Keratinocyte (primary cell): ENCODE measurements around the gene RDH13. TPM values are rescaled to one million over a fixed set of nuclear protein-coding genes. Genes with fewer than 3 reads are reported as not detected.

ENCODE experiments used
- DNase-seq: peaks from one replicate; pipeline ENCODE4 v3.0.0-alpha.2; 2011; ENCODE audit warnings: low read depth, missing footprints, low spot score
- FAIRE-seq: peaks from 2 replicates; lab custom pipeline; 2011; peaks lifted over from hg19 to GRCh38; lab: Jason Lieb, UNC
- H2AFZ ChIP-seq: 2 replicates; pipeline ENCODE4 v1.6.0; 2012; ENCODE audit warnings: low read length, control low read depth, inconsistent platforms; ENCODE audit not compliant: control insufficient read depth
- H3K27ac ChIP-seq: 2 replicates; pipeline ENCODE4 v1.5.1; 2011; ENCODE audit warnings: low read length; ENCODE audit not compliant: control insufficient read depth, insufficient read depth
- H3K27me3 ChIP-seq: 3 replicates; pipeline ENCODE4 v1.6.0; 2011; ENCODE audit warnings: low read length; ENCODE audit not compliant: control insufficient read depth, insufficient read depth; ENCODE audit errors: extremely low read depth
- H3K36me3 ChIP-seq, 2 experiments: 2 replicates in 1 of 2; 3 replicates in 1 of 2; pipeline ENCODE4 v1.5.1; 2011; ENCODE audit warnings: low read length in 2 of 2, mild to moderate bottlenecking in 1 of 2; ENCODE audit not compliant: control insufficient read depth in 2 of 2, insufficient read depth in 2 of 2; ENCODE audit errors: extremely low read depth in 1 of 2
- H3K4me1 ChIP-seq: 3 replicates; pipeline ENCODE4 v1.5.1; 2011; ENCODE audit warnings: low read length; ENCODE audit not compliant: control insufficient read depth, insufficient read depth; ENCODE audit errors: extremely low read depth
- H3K4me2 ChIP-seq: 3 replicates; pipeline ENCODE4 v1.6.0; 2011; ENCODE audit warnings: low read depth, low read length; ENCODE audit not compliant: control insufficient read depth, insufficient read depth; ENCODE audit errors: extremely low read depth
- H3K4me3 ChIP-seq, 3 experiments: fragments of 200-600 bp in 1 of 3; sonication (generic) in 1 of 3; 2 replicates in 2 of 3; 3 replicates in 1 of 3; pipeline ENCODE4 v1.5.1; 2011 to 2016; ENCODE audit warnings: low read length in 3 of 3, mild to moderate bottlenecking in 3 of 3, control low read depth in 2 of 3, inconsistent platforms in 1 of 3, low read depth in 1 of 3, mixed read lengths in 1 of 3, mixed run types in 1 of 3, moderate library complexity in 1 of 3; ENCODE audit not compliant: control insufficient read depth in 2 of 3, insufficient read depth in 2 of 3; ENCODE audit errors: extremely low read depth in 1 of 3
- H3K79me2 ChIP-seq: 2 replicates; pipeline ENCODE4 v1.6.0; 2012; ENCODE audit warnings: low read length; ENCODE audit not compliant: control insufficient read depth, insufficient read depth
- H3K9ac ChIP-seq: 3 replicates; pipeline ENCODE4 v1.6.0; 2011; ENCODE audit warnings: low read length; ENCODE audit not compliant: control insufficient read depth, insufficient read depth; ENCODE audit errors: extremely low read depth
- H3K9me1 ChIP-seq: 3 replicates; pipeline ENCODE4 v1.6.0; 2011; ENCODE audit warnings: low read length; ENCODE audit not compliant: control insufficient read depth, insufficient read depth; ENCODE audit errors: extremely low read depth
- H3K9me3 ChIP-seq: 2 replicates; pipeline ENCODE4 v1.5.1; 2012; ENCODE audit warnings: low read depth, low read length; ENCODE audit not compliant: control insufficient read depth
- H4K20me1 ChIP-seq: 3 replicates; pipeline ENCODE4 v1.6.0; 2011; ENCODE audit warnings: low read length; ENCODE audit not compliant: control insufficient read depth, insufficient read depth; ENCODE audit errors: extremely low read depth
- EZH2 ChIP-seq: IDR thresholded peaks from one replicate; pipeline ENCODE4 v1.6.1; 2012; ENCODE audit warnings: inconsistent platforms, mild to moderate bottlenecking, low read length, moderate library complexity
- dilution Hi-C: fragments of 300-500 bp; cut with MboI; formaldehyde crosslinking; loops from one replicate; pipeline ENCODE4 v1.7.0; 2020; ENCODE audit warnings: low sequenced_read_pairs; ENCODE audit not compliant: extremely low pct_ligation_motif_present
- polyA plus RNA-seq, 5 experiments: library from polyadenylated mRNA; depleted of rRNA in 3 of 5; stranded (reverse) in 3 of 5; stranded (forward) in 1 of 5; unstranded in 1 of 5; fragments of >200 nt; gene quantifications; 1 replicate in 1 of 5; 2 replicates in 3 of 5; 3 replicates in 1 of 5; pipeline versions ENCODE4 v1.2.1 to v1.2.3, GENCODE V29; 2011 to 2012; ENCODE audit warnings: missing spikeins in 2 of 5, low read depth in 1 of 5, low replicate concordance in 1 of 5
- TF ChIP-seq, protein P1 (sequence below), 3 experiments: IDR thresholded peaks in 1 of 3; conservative IDR thresholded peaks in 1 of 3; optimal IDR thresholded peaks in 1 of 3; 2 replicates in 2 of 3; 3 replicates in 1 of 3; pipeline versions ENCODE3 to v1.5.1; 2011; ENCODE audit warnings: low read length in 3 of 3, mild to moderate bottlenecking in 3 of 3, moderate library complexity in 2 of 3, control low read depth in 1 of 3, inconsistent platforms in 1 of 3; ENCODE audit not compliant: insufficient read depth in 2 of 3; ENCODE audit errors: extremely low read depth in 1 of 3

RDH13 gene
- polyA plus RNA-seq, 1 donor (not counting 4 experiments of a cell fraction or from before 2014, with no cell fraction given), result 10.6 TPM

DNA sequence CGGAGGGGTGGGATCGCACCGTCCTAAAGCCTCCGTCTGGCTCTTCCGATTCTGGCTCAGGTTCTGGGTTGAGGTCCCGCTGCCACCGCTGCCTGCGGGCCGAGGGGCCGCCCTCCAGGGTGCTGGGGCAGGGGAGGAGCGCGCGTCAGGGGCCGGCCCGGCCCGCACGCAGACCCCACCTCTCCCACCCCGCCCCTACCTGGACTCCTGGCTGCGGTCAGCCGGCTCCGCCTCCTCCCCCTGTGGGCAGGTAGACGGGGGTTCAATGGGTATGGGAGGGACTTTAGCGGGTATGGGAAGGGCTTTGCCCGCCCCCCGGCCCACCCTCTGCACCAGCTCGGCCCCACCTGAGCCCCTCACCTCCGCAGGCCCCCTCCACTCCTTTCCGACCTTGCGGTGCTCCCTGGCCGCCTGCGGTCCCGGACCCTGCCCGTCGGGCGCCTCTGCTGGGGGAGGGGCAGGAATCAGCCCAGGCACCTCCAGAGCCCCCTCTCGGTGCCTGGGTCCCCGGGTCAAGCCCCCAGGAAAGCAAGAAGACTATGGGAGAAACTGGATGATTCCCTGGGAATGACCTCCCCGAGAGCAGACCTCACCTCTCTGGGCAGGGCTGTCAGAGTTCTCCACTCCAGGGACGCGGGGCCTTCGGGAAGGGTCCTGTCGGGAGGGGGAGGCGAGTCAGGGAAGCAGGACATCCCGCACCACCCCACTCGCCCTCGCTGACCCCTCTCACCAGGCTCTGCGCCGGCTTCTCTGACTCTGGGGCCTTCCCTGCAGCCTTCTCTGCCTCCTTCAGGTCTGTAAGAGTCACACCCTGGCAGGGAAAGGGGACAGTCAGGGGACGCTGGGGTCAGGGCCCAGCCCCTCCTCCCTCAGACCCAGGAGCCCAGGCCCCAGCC lies 29.7 kb upstream of the RDH13 start:
- no peak overlapping the region for H3K4me3 ChIP-seq
- H3K36me3 ChIP-seq, result peaks cover 10 to 24% of the 10 kb centered on the region in 2 experiments
- H3K4me1 ChIP-seq, result no peaks in the 10 kb centered on the region
- no peak overlapping the region for H3K27ac ChIP-seq
- FAIRE-seq (no peak), DNase-seq (no peak)
- H3K9ac ChIP-seq, result no peak overlapping the region
- H3K4me2 ChIP-seq, result no peak overlapping the region
- dilution Hi-C loops, result no loop called here
- no peak overlapping the region for H2AFZ ChIP-seq
- no peaks in the 10 kb centered on the region for H3K27me3 ChIP-seq
- TF ChIP-seq, protein P1, sequence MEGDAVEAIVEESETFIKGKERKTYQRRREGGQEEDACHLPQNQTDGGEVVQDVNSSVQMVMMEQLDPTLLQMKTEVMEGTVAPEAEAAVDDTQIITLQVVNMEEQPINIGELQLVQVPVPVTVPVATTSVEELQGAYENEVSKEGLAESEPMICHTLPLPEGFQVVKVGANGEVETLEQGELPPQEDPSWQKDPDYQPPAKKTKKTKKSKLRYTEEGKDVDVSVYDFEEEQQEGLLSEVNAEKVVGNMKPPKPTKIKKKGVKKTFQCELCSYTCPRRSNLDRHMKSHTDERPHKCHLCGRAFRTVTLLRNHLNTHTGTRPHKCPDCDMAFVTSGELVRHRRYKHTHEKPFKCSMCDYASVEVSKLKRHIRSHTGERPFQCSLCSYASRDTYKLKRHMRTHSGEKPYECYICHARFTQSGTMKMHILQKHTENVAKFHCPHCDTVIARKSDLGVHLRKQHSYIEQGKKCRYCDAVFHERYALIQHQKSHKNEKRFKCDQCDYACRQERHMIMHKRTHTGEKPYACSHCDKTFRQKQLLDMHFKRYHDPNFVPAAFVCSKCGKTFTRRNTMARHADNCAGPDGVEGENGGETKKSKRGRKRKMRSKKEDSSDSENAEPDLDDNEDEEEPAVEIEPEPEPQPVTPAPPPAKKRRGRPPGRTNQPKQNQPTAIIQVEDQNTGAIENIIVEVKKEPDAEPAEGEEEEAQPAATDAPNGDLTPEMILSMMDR (optimal IDR thresholded peaks at IDR 0.05 in 1 of 3, IDR thresholded peaks at IDR 0.05 in 1 of 3, conservative IDR thresholded peaks at IDR 0.05 in 1 of 3; ENCODE audit: extremely low read depth in 1 of 3, insufficient read depth in 2 of 3, low read length in 3 of 3), result no peak
- TF ChIP-seq EZH2, result no peak
- H4K20me1 ChIP-seq, result peaks cover 11% of the 10 kb centered on the region
- H3K79me2 ChIP-seq, result no peaks in the 10 kb centered on the region
- H3K9me3 ChIP-seq, result no peaks in the 10 kb centered on the region
- H3K9me1 ChIP-seq, result no peaks in the 10 kb centered on the region

DNA sequence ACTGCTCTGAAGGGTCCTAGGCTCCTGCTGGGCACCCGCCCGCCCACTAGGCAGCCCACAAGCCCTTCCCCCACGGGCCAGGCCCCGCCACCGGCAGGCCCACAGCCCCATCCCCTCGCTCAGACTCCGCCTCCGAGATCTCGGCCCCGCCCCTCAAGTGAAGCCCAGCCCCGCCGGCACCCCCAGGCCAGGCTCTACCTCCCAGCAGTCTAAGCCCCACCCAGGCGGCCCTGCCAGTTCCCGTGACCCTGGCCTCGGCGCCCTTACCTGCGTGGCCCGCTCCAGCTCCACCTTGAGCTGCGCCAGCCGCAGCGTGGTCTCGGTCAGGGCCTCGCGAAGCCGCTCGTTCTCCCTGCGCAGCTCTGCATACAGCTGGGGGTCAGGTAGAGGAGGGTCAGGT lies 29.0 kb upstream of the RDH13 start:
- H3K9me3 ChIP-seq, result no peaks in the 10 kb centered on the region
- H3K36me3 ChIP-seq, result peaks cover 10 to 27% of the 10 kb centered on the region in 2 experiments
- H3K4me2 ChIP-seq, result no peak overlapping the region
- no peaks in the 10 kb centered on the region for H3K79me2 ChIP-seq
- no peaks in the 10 kb centered on the region for H3K27me3 ChIP-seq
- DNase-seq, result no peak
- peaks cover 4% of the 10 kb centered on the region for H3K4me1 ChIP-seq
- H3K27ac ChIP-seq, result no peak overlapping the region
- dilution Hi-C loops, result no loop called here
- peaks cover 14% of the 10 kb centered on the region for H4K20me1 ChIP-seq
- H3K9ac ChIP-seq, result no peak overlapping the region
- no peaks in the 10 kb centered on the region for H3K9me1 ChIP-seq
- TF ChIP-seq, protein P1 (optimal IDR thresholded peaks at IDR 0.05 in 1 of 3, IDR thresholded peaks at IDR 0.05 in 1 of 3, conservative IDR thresholded peaks at IDR 0.05 in 1 of 3; ENCODE audit: extremely low read depth in 1 of 3, insufficient read depth in 2 of 3, low read length in 3 of 3), result no peak
- H3K4me3 ChIP-seq, result no peak overlapping the region
- no peak overlapping the region for H2AFZ ChIP-seq
- FAIRE-seq, result no peak
